KOPT-K1 (cell line): Measurements from ENCODE around the gene OR1N1.

Experiments used
- H3K27ac ChIP-seq: fragments of 200-600 bp; sonication (generic); 2 replicates; pipeline ENCODE4 v1.5.1; 2016; ENCODE audit warnings: antibody characterized with exemption, mild to moderate bottlenecking, low read depth, low read length; ENCODE audit not compliant: poor library complexity, severe bottlenecking
- H3K36me3 ChIP-seq: fragments of 200-600 bp; sonication (generic); 2 replicates; pipeline ENCODE4 v1.5.1; 2017; ENCODE audit warnings: antibody characterized with exemption, mild to moderate bottlenecking, low read length, moderate library complexity; ENCODE audit not compliant: insufficient read depth
- H3K9me3 ChIP-seq: fragments of 200-600 bp; sonication (generic); 2 replicates; pipeline ENCODE4 v1.5.1; 2017; ENCODE audit warnings: antibody characterized with exemption, low read length, mild to moderate bottlenecking; ENCODE audit not compliant: insufficient read depth, poor library complexity, severe bottlenecking

The OR1N1 gene

GRCh38 chr9:122510502-122510901 lies 16.6 kb downstream of the OR1N1 start, which contains the start of gene OR1J2:
TSS of gene OR1J2 (plus strand) at chr9:122510802. CDS start at chr9:122510802, 0 bp downstream.
- H3K27ac ChIP-seq = no peak within 1 kb of the TSS
- no peaks in the 10 kb centered on the region for H3K36me3 ChIP-seq
- no peaks in the 10 kb centered on the region for H3K9me3 ChIP-seq

DNA sequence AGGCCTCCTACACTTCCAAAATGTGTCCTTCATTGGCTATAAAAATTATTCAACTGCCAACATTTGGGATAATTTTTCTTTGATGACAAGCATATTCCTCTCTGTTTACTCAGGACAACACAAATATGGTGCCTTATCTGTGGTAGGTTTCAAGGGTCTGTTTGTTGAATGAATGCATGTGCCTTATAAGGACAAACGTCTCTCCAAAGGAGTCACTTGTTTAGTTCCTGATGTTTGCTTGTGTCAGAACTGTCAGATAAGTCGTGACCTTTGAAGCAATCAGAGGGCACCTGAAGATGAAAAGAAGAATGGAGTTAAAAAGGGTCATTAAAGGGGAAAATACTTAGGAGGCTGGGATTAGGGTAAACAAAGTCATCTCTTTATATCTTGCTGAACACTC lies 20.1 kb downstream of the OR1N1 start:
- Histone ChIP-seq H3K36me3 (no peaks in the 10 kb centered on the region), H3K27ac (no peak overlapping the region), H3K9me3 (no peaks in the 10 kb centered on the region)

DNA sequence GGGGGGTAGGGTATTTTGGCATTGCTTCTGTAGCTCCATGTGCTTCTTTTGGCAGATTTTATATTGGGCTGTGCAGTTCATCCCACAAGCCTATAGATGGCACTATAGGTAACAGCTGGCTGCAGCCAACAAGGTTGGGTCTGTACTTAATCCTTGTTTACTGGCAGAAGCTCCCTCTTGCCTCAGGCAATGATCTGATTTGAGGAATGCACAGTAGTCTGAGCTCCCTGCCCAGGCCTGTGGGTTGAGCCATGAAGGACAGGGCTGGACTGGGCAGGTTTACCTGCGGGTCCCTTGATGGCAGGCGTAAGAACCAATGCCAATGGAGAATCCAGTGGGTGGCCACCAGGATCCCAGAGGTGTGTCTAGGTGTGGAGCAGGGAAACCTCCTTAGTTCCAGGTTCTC lies 28.2 kb downstream of the OR1N1 start:
- H3K9me3 ChIP-seq = no peaks in the 10 kb centered on the region
- no peak overlapping the region for H3K27ac ChIP-seq

GRCh38 chr9:122479062-122479461 lies 48.0 kb downstream of the OR1N1 start:
- H3K9me3 ChIP-seq = no peaks in the 10 kb centered on the region

More for the DNA sequence above, 28.2 kb downstream of the OR1N1 start:
- no peaks in the 10 kb centered on the region for H3K36me3 ChIP-seq

GRCh38 chr9:122477826-122478225 lies 49.3 kb downstream of the OR1N1 start, which contains the start of gene OR1J1:
TSS of gene OR1J1 (minus strand) at chr9:122477926. CDS start at chr9:122477926, 0 bp downstream.
- Histone ChIP-seq H3K27ac (no peak within 1 kb of the TSS), H3K36me3 (no peaks in the 10 kb centered on the region), H3K9me3 (no peaks in the 10 kb centered on the region)

More at GRCh38 chr9:122479062-122479461, 48.0 kb downstream of the OR1N1 start:
- Histone ChIP-seq H3K27ac (no peak overlapping the region), H3K36me3 (no peaks in the 10 kb centered on the region)

GRCh38 chr9:122477346-122477745 lies 49.7 kb downstream of the OR1N1 start:
- no peaks in the 10 kb centered on the region for H3K9me3 ChIP-seq
- no peaks in the 10 kb centered on the region for H3K36me3 ChIP-seq
- H3K27ac ChIP-seq = no peak overlapping the region
